Eye (tissue), 1 donor: ENCODE data around the gene GAS2L3.
"Not testable (repeated sequence)": the region's sequence is repeated elsewhere in the genome, so short reads cannot be mapped to it uniquely, and the experiment has no call there.

Source experiments
- DNase-seq: peaks from one replicate; pipeline ENCODE4 v3.0.0-alpha.2; 2015

The GAS2L3 gene

DNA sequence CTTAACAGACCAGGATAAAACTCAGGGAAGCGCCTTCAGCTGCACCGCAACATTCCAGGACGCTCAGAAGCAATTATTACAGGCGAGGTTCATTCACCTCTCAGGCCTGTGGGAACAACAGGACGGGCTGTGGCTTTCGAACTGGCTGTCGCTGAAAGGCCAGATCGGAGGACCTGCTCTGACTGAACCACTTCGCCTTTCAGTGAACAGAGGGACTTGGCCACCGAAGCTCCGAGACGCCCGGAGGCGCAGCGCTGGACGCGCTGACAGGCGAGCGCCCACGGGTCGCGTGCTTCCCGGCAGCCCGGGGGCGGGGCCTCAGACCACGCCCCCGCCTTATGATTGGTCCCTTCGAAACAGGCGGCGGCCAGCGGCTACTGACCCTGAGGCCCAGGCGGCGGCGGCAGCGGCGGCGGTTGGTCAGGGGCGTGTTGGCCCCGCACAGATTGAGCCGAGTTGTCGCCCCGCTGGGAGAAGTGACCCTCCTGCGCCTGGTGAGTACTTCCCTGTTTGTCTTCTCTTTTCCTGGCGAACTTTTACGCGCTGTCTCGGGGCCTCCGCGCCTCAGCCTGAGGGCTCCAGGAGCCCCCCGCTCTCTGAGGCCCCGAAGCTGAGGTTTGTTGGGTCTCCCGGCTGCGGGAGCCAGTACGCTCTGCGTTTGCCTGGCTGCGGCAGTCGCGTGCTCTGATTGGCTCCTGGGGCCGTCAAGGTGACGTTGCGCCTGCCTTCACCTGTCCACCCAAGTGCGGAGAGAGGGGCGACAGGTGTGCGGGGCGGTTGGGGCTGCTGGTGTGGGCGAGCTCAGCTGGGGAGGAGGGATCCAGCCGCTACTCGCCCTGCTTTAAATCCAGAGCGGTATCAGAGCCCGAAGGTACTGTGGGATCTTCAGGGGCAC lies at the start of gene GAS2L3:
Gene GAS2L3 (plus strand): TSS at position 393 of the 895 bp plus-strand sequence. CDS start 21,221 bp downstream, outside the sequence.
- peak; percentile 96 for DNase-seq

GRCh38 chr12:100528034-100528433 lies 45.5 kb upstream of the GAS2L3 start:
- no peak for DNase-seq

DNA sequence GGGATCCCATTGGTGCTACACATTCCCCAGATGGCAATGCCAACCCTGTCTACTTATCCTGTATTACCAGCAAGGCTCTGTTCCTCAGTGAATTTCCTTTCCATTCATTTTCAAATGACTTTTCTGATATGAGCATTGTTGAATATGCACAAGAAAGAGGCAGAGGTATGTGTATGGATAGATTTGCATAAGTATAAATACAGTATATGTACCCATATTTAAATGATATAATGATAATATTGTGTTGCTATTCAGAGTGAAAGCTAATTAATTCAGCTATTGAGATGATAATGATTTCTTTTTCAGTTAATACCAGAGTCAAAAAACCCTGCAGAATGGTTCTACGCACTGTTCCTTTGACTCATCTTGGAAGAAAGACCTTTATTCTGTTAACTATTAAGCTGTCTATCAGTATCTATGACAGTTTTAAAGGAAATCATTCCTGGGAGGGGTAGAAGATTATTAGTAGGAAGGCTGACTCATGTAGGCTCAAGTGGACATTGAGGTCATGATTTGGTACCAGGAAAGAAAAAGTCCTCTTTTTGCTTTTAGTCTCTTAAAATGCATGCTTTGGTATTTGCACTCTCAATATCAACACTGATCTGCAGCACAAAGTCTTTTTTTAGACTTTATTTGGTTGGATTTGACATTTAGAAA lies 44.9 kb upstream of the GAS2L3 start:
- no peak for DNase-seq

GRCh38 chr12:100529756-100530350 lies 43.6 kb upstream of the GAS2L3 start:
- no peak for DNase-seq

GRCh38 chr12:100533376-100533775 lies 40.1 kb upstream of the GAS2L3 start:
- no peak for DNase-seq

- DNase-seq: no peak
Observed at GRCh38 chr12:100534625-100535227, 38.8 kb upstream of the GAS2L3 start.

DNA sequence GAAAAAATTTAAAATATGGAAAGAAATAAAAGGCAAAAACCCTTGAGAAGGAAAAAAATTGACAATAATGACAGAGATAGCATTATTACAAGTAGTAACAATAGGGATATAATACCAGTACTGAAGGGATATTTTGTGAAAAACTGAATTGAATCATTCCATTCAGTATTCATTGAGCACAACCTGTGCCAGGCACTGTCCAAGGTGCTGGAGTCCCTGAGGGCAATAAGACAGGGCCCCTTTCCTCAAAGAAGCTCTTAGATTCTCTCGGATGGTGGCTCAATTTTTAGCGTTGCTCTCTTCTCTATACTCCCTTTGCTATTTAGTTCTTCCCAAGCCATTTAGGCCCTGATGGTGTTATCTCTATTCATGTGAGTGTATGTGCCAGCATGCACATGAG lies 34.3 kb upstream of the GAS2L3 start:
- peak; percentile 76 for DNase-seq

GRCh38 chr12:100544165-100544564 lies 29.3 kb upstream of the GAS2L3 start:
- DNase-seq: no peak

DNA sequence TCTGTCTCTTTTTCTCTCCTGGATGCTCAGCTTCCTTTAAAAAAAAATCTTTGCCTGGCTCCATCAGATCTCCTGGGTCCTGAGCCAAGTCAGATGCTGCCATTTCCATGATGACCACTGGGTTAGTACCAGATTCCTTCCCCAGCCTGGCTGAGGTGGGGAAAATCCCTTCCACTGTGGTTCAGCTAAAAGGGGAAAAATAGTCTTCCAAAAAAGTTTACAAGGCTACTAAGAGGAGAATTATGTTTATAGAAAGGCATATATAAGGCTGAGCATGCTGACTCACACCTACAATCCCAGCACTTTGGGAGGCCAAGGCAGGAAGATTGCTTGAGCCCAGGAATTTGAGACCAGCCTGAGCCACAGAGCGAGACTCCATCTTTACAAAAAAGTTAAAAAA lies 28.4 kb upstream of the GAS2L3 start:
- no peak for DNase-seq

DNA sequence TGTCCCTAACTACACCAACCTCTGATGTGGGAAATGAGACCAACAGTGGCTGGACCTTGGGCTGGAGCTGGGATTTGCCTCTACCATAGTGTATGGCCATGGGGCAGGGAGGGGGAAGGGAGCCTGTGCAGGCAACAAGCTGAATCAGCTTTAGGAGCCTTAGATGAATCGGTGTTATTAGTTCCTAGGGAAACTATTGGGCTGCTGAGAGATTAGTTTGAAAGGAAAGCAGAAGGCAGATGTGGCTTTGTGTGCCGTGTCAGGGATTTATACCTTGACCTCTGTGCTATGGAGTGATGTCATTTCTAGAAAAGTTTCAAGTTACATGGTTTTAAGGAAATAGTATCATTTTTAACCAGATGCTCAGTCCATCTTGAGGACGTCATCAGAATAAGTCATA lies 19.5 kb upstream of the GAS2L3 start:
- DNase-seq: peak; percentile 10

- peak; percentile 95 for DNase-seq
Observed at GRCh38 chr12:100554608-100555077, 18.8 kb upstream of the GAS2L3 start.

- peak; percentile 55 for DNase-seq
Observed at GRCh38 chr12:100555722-100556121, 17.8 kb upstream of the GAS2L3 start.

DNA sequence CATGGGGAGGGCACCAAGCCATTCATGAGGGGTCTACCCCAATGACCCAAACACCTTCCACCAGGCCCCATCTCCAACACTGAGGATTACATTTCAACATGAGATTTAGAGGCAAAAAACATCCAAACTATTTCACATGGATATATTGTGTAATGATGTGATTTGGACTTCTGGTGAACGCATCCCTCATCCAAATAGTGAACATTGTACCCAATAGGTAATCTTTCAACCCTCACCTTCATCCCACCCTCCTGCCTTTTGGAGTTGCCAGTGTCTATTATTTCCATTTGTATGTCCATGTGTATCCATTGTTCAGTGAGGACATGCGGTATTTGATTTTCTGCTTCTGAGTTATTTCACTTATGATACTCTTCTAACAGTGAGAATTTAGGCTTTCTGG lies 16.1 kb upstream of the GAS2L3 start:
- DNase-seq: no peak

- DNase-seq: not testable (repeated sequence)
Observed at GRCh38 chr12:100559261-100559660, 14.2 kb upstream of the GAS2L3 start.

DNA sequence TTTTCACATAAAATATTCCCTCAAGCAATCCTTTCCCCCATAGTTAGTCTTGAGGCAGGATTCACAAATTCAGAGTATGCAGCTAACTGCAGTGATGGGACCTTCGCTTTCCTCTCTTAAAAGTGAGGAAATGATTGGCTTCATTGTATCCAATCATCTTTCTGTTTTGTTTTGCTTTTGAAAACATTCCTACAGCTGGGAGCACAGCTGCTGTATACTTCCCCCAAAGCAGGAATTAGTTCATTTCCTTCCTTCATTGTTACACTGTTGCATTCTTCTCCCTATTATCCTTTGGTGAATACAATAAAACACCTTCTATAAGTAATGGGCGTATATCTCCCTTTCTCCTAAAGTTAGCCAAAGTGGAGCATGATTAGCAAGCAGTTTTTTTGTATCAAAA lies 9.4 kb upstream of the GAS2L3 start:
- peak; percentile 13 for DNase-seq

DNA sequence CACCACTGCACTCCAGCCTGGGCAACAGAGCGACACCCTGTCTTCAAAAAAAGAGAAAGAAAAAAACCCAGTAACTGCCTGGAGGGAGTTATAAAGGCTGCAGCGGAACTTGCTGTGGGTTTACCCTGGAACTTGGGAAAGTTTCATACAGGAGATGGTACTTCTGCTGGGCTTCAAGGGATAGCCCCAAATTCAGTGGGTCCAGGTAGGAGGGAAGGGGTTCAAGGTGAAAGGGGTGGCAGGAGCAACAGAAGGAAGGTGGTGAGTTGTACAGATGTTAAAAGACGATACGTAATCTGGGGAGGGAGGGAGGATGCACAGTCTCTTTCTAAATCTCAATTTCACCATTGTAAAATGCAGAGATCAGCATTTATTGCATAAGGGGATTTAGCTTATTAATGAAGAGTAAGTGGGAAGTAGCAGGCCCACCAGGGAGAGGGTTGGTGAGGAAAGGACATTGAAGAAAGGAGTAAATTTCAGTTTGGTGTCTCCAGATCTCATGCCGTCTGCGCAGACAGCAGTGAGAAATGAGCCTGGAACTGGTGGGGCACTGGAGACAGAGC lies 8.5 kb upstream of the GAS2L3 start:
- no peak for DNase-seq

GRCh38 chr12:100565987-100566545 lies 7.4 kb upstream of the GAS2L3 start:
- DNase-seq: no peak

DNA sequence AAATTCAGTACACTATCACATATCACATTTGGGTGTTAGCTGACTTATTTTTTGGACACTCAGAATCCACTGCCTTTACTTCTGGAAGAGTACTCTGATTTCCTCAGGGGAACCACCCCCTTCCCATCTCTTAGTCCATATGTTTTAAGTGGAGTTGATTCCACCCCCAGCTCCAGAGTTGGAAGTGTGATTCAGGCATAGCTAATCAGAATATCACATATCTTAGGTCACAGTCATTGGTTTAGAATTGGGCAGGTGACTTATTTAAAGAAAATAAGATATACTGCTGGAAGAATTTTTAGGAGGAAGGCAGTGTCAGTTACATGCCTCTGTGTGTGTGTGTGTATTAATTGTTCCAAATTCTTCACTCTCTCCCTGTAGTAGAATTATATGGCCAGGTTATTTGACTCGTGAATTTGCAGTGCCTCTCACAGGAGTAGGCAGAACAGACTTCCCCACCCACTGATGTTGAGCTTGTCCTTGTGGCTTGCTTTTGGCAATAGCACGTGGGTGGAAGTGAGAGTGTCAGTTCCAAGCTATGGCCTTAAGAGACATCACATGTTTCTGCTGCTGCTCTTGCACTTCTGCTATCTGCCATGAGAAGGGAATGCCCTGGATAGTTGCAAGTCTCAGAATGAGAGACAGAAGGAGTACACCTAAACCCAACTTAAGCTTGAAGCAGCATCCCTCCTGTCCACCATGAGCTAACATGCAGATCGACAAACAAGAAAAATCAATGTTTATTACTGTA lies 6.4 kb upstream of the GAS2L3 start:
- no peak for DNase-seq

GRCh38 chr12:100567945-100568344 lies 5.5 kb upstream of the GAS2L3 start:
- DNase-seq: no peak

- DNase-seq: no peak
Observed at GRCh38 chr12:100572184-100572583, 1.3 kb upstream of the GAS2L3 start.

DNA sequence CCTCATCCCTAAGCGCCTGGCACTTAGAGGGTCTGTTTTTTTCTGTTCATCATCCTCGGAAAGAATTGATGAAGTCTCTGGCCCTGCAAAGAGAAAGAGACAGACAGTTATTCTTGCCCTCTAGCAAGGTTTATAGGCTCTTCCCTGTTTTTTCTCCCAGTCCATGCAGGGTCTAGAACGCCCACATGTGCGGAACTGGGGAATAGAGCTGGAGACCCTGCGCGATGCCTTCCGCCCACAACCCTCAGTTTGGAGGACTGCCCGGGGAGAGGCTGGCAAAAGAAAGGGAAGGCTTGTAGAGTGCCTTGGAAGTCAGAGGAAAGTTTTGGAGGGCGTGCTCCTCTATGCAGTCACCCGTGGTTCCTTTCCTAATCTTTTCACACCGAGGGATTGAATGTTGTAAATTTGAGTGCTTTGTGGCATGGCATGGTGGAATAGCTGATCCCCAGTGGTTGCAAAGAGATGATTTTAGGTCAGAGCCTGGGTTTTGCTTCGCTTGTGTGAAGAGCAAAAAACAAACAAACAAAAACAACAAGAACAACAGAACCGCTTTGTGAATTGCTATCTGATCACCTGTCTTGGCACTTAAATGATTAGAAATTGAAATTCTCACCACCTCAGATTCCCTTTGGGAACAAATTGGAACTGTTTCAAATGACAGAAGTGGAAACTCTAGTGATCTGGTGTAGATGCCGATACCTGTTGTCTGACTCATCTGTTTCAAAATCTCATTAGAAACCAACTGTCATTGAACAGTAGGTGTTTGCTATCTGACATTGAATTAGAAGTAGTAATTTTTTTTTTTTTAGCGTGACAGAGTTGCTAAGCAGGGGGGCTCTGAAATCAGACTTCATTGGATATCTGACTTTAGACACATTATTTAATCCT lies 947 bp downstream of the GAS2L3 start:
- DNase-seq: peak; percentile 77
